GM19438 (cell line): ENCODE data around the gene ANO4.
"Not testable (repeated sequence)": the region's sequence is repeated elsewhere in the genome, so short reads cannot be mapped to it uniquely, and the experiment has no call there.

Source experiments
- ATAC-seq: cut with Tn5 transposase; IDR thresholded peaks from one replicate; pipeline ENCODE4 v1.9.1; 2021; ENCODE audit warnings: low read depth; ENCODE audit not compliant: unreplicated experiment

The ANO4 gene

GRCh38 chr12:100984796-100985195, 190.2 kb downstream of the ANO4 start:
- ATAC-seq = no peak

- no peak for ATAC-seq
Observed at GRCh38 chr12:100986595-100987547, 192.3 kb downstream of the ANO4 start.

GRCh38 chr12:100987552-100988521, 193.3 kb downstream of the ANO4 start:
- peak; percentile 99 for ATAC-seq

- not testable (repeated sequence) for ATAC-seq
Observed at GRCh38 chr12:100989509-100989908, 194.9 kb downstream of the ANO4 start.

GRCh38 chr12:100991102-100991501, 196.5 kb downstream of the ANO4 start:
- ATAC-seq = no peak

- ATAC-seq = no peak
Observed at GRCh38 chr12:100992194-100992593, 197.6 kb downstream of the ANO4 start.

- ATAC-seq = no peak
Observed at GRCh38 chr12:100993916-100994450, 199.4 kb downstream of the ANO4 start.

GRCh38 chr12:100995201-100995600, 200.6 kb downstream of the ANO4 start:
- ATAC-seq = no peak

- peak; percentile 90 for ATAC-seq
Observed at GRCh38 chr12:100995771-100996170, 201.2 kb downstream of the ANO4 start.

GRCh38 chr12:101001669-101002068, 207.1 kb downstream of the ANO4 start:
- peak; percentile 69 for ATAC-seq

GRCh38 chr12:101002696-101003419, 208.3 kb downstream of the ANO4 start:
- ATAC-seq = no peak

GRCh38 chr12:101004898-101005297, 210.3 kb downstream of the ANO4 start:
- no peak for ATAC-seq

- ATAC-seq = no peak
Observed at GRCh38 chr12:101009274-101009673, 214.7 kb downstream of the ANO4 start.

GRCh38 chr12:101010896-101011295, 216.3 kb downstream of the ANO4 start:
- ATAC-seq = no peak

GRCh38 chr12:101013993-101014392, 219.4 kb downstream of the ANO4 start:
- ATAC-seq = no peak

- no peak for ATAC-seq
Observed at GRCh38 chr12:101015044-101015443, 220.5 kb downstream of the ANO4 start.

GRCh38 chr12:101018540-101018939, 224.0 kb downstream of the ANO4 start:
- ATAC-seq = no peak

GRCh38 chr12:101019201-101019600, 224.6 kb downstream of the ANO4 start:
- ATAC-seq = no peak

- ATAC-seq = no peak
Observed at GRCh38 chr12:101019667-101020066, 225.1 kb downstream of the ANO4 start.

GRCh38 chr12:101021442-101021841, 226.9 kb downstream of the ANO4 start:
- no peak for ATAC-seq
